ENCODE measurements around the gene B4GAT1. TPM values are rescaled to one million over a fixed set of nuclear protein-coding genes. Genes with fewer than 3 reads are reported as not detected.

The B4GAT1 gene
- total and polyA plus RNA-seq, 3 donors from 2014 or later: 23.2 to 45.1 (median 28.2) TPM

Small RNA genes lying within 50 kb of the gene (small RNA-seq; reads per million reads assigned to genes)
- gene RF00017 (0 reads per million in 2 donors), gene RNU1-84P (0 reads per million in 2 donors)

Other genes starting within 250 kb of the B4GAT1 start
- 10 to 100 TPM; 45.9 to 53.5 TPM for gene KLC2, start 89.9 kb downstream of the B4GAT1 start, total RNA-seq
- 51.7 TPM for gene KLC2, start 89.9 kb downstream of the B4GAT1 start, polyA plus RNA-seq (ENCODE audit: insufficient read depth, low read depth, low replicate concordance)
- 100 to 1,000 TPM in 1 of 2 donors, 10 to 100 TPM in 1; 63.2 to 107 TPM for gene RAB1B, start 79.0 kb downstream of the B4GAT1 start, total RNA-seq
- gene RAB1B, start 79.0 kb downstream of the B4GAT1 start, polyA plus RNA-seq (ENCODE audit: insufficient read depth, low read depth, low replicate concordance): 180 TPM
- 1 to 10 TPM; 4.0 to 7.4 TPM for gene CNIH2, start 69.5 kb downstream of the B4GAT1 start, total RNA-seq
- gene CNIH2, start 69.5 kb downstream of the B4GAT1 start, polyA plus RNA-seq (ENCODE audit: insufficient read depth, low read depth, low replicate concordance): 17.3 TPM
- gene YIF1A, start 58.5 kb downstream of the B4GAT1 start, total RNA-seq: 10 to 100 TPM; 60.5 to 94.1 TPM
- 82.6 TPM for gene YIF1A, start 58.5 kb downstream of the B4GAT1 start, polyA plus RNA-seq (ENCODE audit: insufficient read depth, low read depth, low replicate concordance)
- gene TMEM151A, start 55.7 kb downstream of the B4GAT1 start, total RNA-seq: 1 to 10 TPM; 1.4 to 1.7 TPM
- gene TMEM151A, start 55.7 kb downstream of the B4GAT1 start, polyA plus RNA-seq (ENCODE audit: insufficient read depth, low read depth, low replicate concordance): 0.90 TPM
- gene CD248, start 30.6 kb downstream of the B4GAT1 start, total RNA-seq: 1 to 10 TPM; 3.9 to 6.4 TPM
- gene CD248, start 30.6 kb downstream of the B4GAT1 start, polyA plus RNA-seq (ENCODE audit: insufficient read depth, low read depth, low replicate concordance): 35.5 TPM
- gene RIN1, start 11.2 kb downstream of the B4GAT1 start, total RNA-seq: 1 to 10 TPM; 8.2 to 8.5 TPM
- gene RIN1, start 11.2 kb downstream of the B4GAT1 start, polyA plus RNA-seq (ENCODE audit: insufficient read depth, low read depth, low replicate concordance): 4.7 TPM
- 10 to 100 TPM; 55.5 to 59.4 TPM for gene BRMS1, start 2.5 kb downstream of the B4GAT1 start, total RNA-seq
- gene BRMS1, start 2.5 kb downstream of the B4GAT1 start, polyA plus RNA-seq (ENCODE audit: insufficient read depth, low read depth, low replicate concordance): 67.5 TPM
- 1 to 10 TPM; 1.6 to 3.1 TPM for gene SLC29A2, start 24.1 kb upstream of the B4GAT1 start, total RNA-seq
- 1.2 TPM for gene SLC29A2, start 24.1 kb upstream of the B4GAT1 start, polyA plus RNA-seq (ENCODE audit: insufficient read depth, low read depth, low replicate concordance)
- gene NPAS4, start 73.4 kb upstream of the B4GAT1 start, total RNA-seq: 1 to 10 TPM in 1 of 2 donors, under 1 TPM in 1; 0.50 to 1.4 TPM
- gene NPAS4, start 73.4 kb upstream of the B4GAT1 start, polyA plus RNA-seq (ENCODE audit: insufficient read depth, low read depth, low replicate concordance): 0.09 TPM
- gene MRPL11, start 91.2 kb upstream of the B4GAT1 start, total RNA-seq: 10 to 100 TPM; 21.2 to 23.7 TPM
- gene MRPL11, start 91.2 kb upstream of the B4GAT1 start, polyA plus RNA-seq (ENCODE audit: insufficient read depth, low read depth, low replicate concordance): 50.0 TPM
- 10 to 100 TPM; 13.0 to 17.7 TPM for gene PELI3, start 119.3 kb upstream of the B4GAT1 start, total RNA-seq
- 10.2 TPM for gene PELI3, start 119.3 kb upstream of the B4GAT1 start, polyA plus RNA-seq (ENCODE audit: insufficient read depth, low read depth, low replicate concordance)
- 10 to 100 TPM; 29.3 to 31.0 TPM for gene DPP3, start 132.8 kb upstream of the B4GAT1 start, total RNA-seq
- gene DPP3, start 132.8 kb upstream of the B4GAT1 start, polyA plus RNA-seq (ENCODE audit: insufficient read depth, low read depth, low replicate concordance): 24.8 TPM
- 10 to 100 TPM; 86.1 to 89.3 TPM for gene BBS1, start 163.0 kb upstream of the B4GAT1 start, total RNA-seq
- 42.9 TPM for gene BBS1, start 163.0 kb upstream of the B4GAT1 start, polyA plus RNA-seq (ENCODE audit: insufficient read depth, low read depth, low replicate concordance)
- gene ZDHHC24, start 198.4 kb upstream of the B4GAT1 start, total RNA-seq: 10 to 100 TPM; 20.7 to 23.3 TPM
- 9.2 TPM for gene ZDHHC24, start 198.4 kb upstream of the B4GAT1 start, polyA plus RNA-seq (ENCODE audit: insufficient read depth, low read depth, low replicate concordance)
- 1 to 10 TPM; 1.7 to 4.0 TPM for gene ACTN3, start 199.3 kb upstream of the B4GAT1 start, total RNA-seq
- gene ACTN3, start 199.3 kb upstream of the B4GAT1 start, polyA plus RNA-seq (ENCODE audit: insufficient read depth, low read depth, low replicate concordance): 6.8 TPM
- gene CTSF, start 221.0 kb upstream of the B4GAT1 start, total RNA-seq: 100 to 1,000 TPM; 125 to 164 TPM
- 242 TPM for gene CTSF, start 221.0 kb upstream of the B4GAT1 start, polyA plus RNA-seq (ENCODE audit: insufficient read depth, low read depth, low replicate concordance)
- gene CCDC87, start 245.4 kb upstream of the B4GAT1 start, total RNA-seq: 10 to 100 TPM; 14.4 to 26.3 TPM
- gene CCDC87, start 245.4 kb upstream of the B4GAT1 start, polyA plus RNA-seq (ENCODE audit: insufficient read depth, low read depth, low replicate concordance): 37.2 TPM
- 10 to 100 TPM; 70.7 to 83.2 TPM for gene CCS, start 245.6 kb upstream of the B4GAT1 start, total RNA-seq
- 67.5 TPM for gene CCS, start 245.6 kb upstream of the B4GAT1 start, polyA plus RNA-seq (ENCODE audit: insufficient read depth, low read depth, low replicate concordance)

Data from testis (tissue), 3 donors.